GM13977 (cell line): ENCODE measurements around the gene PPM1J.

Experiments
- DNase-seq: peaks from one replicate; pipeline ENCODE4 v3.0.0; 2012; ENCODE audit warnings: low spot score
- CTCF ChIP-seq: IDR thresholded peaks from 2 replicates; pipeline ENCODE4 v1.5.1; 2012; ENCODE audit warnings: mild to moderate bottlenecking, control low read depth; ENCODE audit not compliant: insufficient read depth; ENCODE audit errors: extremely low read depth, missing control alignments
- in situ Hi-C: fragments of 300-500 bp; cut with MboI; formaldehyde crosslinking; loops from one replicate; pipeline ENCODE4 v1.12.0; 2022; ENCODE audit warnings: low sequenced_read_pairs, low pct_unique_long_range_greater_than_20kb, mixed read lengths, inconsistent platforms; ENCODE audit not compliant: unreplicated experiment

PPM1J gene

GRCh38 chr1:112713466-112714312 lies 1.4 kb downstream of the PPM1J start:
- peak; percentile 64 for DNase-seq
- in situ Hi-C loops: no loop called here
- TF ChIP-seq CTCF: no peak

GRCh38 chr1:112712701-112713128 lies 2.4 kb downstream of the PPM1J start:
- no peak for DNase-seq
- no peak for TF ChIP-seq CTCF
- in situ Hi-C loops: no loop called here

GRCh38 chr1:112712191-112712590 lies 2.9 kb downstream of the PPM1J start:
- TF ChIP-seq CTCF: no peak
- DNase-seq: no peak
- in situ Hi-C loops: no loop called here

- no peak for TF ChIP-seq CTCF
- DNase-seq: no peak
- in situ Hi-C loops: no loop called here
Measured at GRCh38 chr1:112711670-112712069, 3.5 kb downstream of the PPM1J start.

GRCh38 chr1:112711041-112711440 lies 4.1 kb downstream of the PPM1J start:
- no peak for TF ChIP-seq CTCF
- in situ Hi-C loops: no loop called here
- no peak for DNase-seq

- in situ Hi-C loops: no loop called here
- DNase-seq: no peak
- TF ChIP-seq CTCF: no peak
Measured at GRCh38 chr1:112710586-112710985, 4.5 kb downstream of the PPM1J start.
